T-helper 1 cell treated with Interleukin-12 subunit alpha and Interleukin-12 subunit beta and Interleukin-4 antibody, amounts not matched to agents 30 μg/mL and 1 μg/mL, for 36 hours (primary cell): ENCODE results near the gene LPCAT3.

Experiments used
- H3K27ac Mint-ChIP-seq: one replicate; pipeline ENCODE4 v1.8.0; 2021; ENCODE audit warnings: mild to moderate bottlenecking, mixed read lengths
- H3K27me3 Mint-ChIP-seq: one replicate; pipeline ENCODE4 v1.8.0; 2021; ENCODE audit warnings: low read depth, mixed read lengths
- H3K36me3 Mint-ChIP-seq: one replicate; pipeline ENCODE4 v1.8.0; 2021; ENCODE audit warnings: low read depth, mixed read lengths
- H3K4me1 Mint-ChIP-seq: one replicate; pipeline ENCODE4 v1.8.0; 2021; ENCODE audit warnings: low read depth, mixed read lengths
- H3K4me3 Mint-ChIP-seq: one replicate; pipeline ENCODE4 v1.8.0; 2021; ENCODE audit warnings: mild to moderate bottlenecking, moderate library complexity, mixed read lengths
- H3K9me3 Mint-ChIP-seq: one replicate; pipeline ENCODE4 v1.8.0; 2021; ENCODE audit warnings: mixed read lengths

Gene LPCAT3

DNA sequence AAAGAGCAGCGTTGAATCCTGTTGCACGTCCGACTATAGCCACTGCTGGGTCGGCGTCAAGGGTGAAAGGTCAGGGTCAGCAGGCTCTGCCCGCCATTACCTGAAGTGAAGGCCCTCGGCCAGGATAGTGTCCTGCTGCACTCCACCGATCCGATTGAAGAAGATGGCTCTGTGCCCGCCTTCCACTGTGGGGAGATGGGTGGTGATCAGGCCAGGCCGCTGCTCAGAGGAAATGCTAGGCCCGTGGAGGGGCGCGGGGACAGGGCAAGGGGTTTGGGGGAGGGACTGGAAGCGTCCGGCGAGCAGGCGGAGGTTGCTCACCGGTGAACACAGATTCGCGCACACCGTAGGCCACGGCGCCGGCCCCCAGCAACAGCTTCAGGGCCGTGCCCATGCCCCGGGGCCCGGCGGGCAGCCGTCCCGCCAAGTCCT is 48.2 kb downstream of the LPCAT3 start:
- Mint-ChIP-seq H3K36me3 (peaks cover 42% of the 10 kb centered on the region), H3K4me3 (peak overlapping the region; percentile 100), H3K27me3 (no peaks in the 10 kb centered on the region), H3K4me1 (peaks cover 38% of the 10 kb centered on the region), H3K9me3 (no peaks in the 10 kb centered on the region), H3K27ac (peak overlapping the region; percentile 100)

DNA sequence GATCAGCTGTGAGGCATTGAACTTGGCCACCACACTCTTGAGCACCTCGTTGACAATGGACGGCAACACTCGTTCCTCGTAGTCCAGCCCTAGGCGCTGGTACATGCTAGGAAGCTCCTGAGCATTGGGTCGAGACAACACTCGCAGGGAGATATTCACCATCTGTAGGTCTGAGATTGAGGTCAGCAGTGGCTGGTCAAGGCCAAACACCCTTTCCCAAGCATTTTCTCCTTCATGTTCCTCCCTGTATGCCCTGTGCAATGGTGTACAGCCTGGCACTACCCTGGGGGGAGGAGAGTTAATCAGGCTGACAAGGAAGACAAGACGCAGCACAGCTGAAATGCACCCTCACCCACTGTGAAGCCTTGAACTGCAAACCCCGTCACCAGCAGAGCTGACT is 49.9 kb downstream of the LPCAT3 start:
- Mint-ChIP-seq H3K4me3 (peak overlapping the region; percentile 100), H3K27ac (peak overlapping the region; percentile 87), H3K36me3 (peaks cover 35% of the 10 kb centered on the region), H3K4me1 (peaks cover 41% of the 10 kb centered on the region), H3K27me3 (no peaks in the 10 kb centered on the region), H3K9me3 (no peaks in the 10 kb centered on the region)

GRCh38 chr12:6967651-6968100 is 50.6 kb downstream of the LPCAT3 start:
- Mint-ChIP-seq H3K36me3 (peaks cover 35% of the 10 kb centered on the region), H3K4me3 (no peak overlapping the region)

DNA sequence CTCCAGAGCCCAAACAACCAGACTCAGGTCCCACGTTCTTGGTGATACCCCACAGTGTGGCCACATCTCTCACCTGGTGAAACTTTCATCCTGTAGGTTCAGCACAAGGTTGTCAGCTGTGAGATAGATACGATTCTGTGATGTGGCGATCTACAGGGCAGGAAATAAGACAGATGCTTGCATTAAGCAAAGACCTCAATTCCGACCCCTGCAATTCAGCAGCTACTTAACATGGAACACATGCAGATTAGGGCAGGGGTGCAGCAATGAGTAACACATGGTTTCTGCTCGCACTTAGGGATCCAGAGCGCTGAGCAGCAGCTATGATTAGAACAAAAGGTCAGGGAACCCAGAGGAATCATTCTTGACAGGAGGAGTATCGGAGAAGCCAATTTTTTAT is 51.9 kb downstream of the LPCAT3 start:
- no peaks in the 10 kb centered on the region for H3K9me3 Mint-ChIP-seq
- peaks cover 35% of the 10 kb centered on the region for H3K4me1 Mint-ChIP-seq
- H3K36me3 Mint-ChIP-seq, result peaks cover 33% of the 10 kb centered on the region
- H3K27me3 Mint-ChIP-seq, result no peaks in the 10 kb centered on the region
- H3K27ac Mint-ChIP-seq, result peak overlapping the region; percentile 28
- H3K4me3 Mint-ChIP-seq, result peak overlapping the region; percentile 7

More at GRCh38 chr12:6967651-6968100, 50.6 kb downstream of the LPCAT3 start:
- peak overlapping the region; percentile 20 for H3K27ac Mint-ChIP-seq
- H3K27me3 Mint-ChIP-seq, result no peaks in the 10 kb centered on the region
- no peaks in the 10 kb centered on the region for H3K9me3 Mint-ChIP-seq
- peaks cover 39% of the 10 kb centered on the region for H3K4me1 Mint-ChIP-seq

DNA sequence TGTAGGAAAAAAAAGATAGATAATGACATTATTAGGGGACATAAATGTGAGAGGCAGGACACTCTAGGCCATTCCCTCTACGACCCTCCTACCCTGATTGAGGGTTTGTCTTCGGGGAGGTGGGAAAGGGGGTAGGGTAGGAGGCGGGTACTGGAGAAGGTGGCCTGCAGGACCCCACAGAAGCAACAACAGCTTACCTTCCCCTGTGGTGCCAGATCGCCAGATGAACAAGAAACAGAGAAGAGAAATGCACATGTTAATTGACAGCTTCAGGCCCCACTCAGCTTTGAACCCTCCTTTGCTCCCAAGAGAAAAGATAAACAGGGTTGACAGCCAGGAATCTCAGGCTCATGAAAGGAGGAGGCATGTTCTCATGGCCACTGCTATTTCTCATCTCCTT is 52.6 kb downstream of the LPCAT3 start:
- Mint-ChIP-seq H3K27ac (peak overlapping the region; percentile 75), H3K4me1 (peaks cover 39% of the 10 kb centered on the region), H3K4me3 (no peak overlapping the region), H3K27me3 (no peaks in the 10 kb centered on the region), H3K36me3 (peaks cover 33% of the 10 kb centered on the region), H3K9me3 (no peaks in the 10 kb centered on the region)

- peaks cover 37% of the 10 kb centered on the region for H3K36me3 Mint-ChIP-seq
- H3K4me3 Mint-ChIP-seq, result no peak overlapping the region
- H3K27ac Mint-ChIP-seq, result peak overlapping the region; percentile 75
- H3K9me3 Mint-ChIP-seq, result no peaks in the 10 kb centered on the region
- H3K27me3 Mint-ChIP-seq, result no peaks in the 10 kb centered on the region
- H3K4me1 Mint-ChIP-seq, result peaks cover 43% of the 10 kb centered on the region
Observed at GRCh38 chr12:6965026-6965661, 53.1 kb downstream of the LPCAT3 start.

DNA sequence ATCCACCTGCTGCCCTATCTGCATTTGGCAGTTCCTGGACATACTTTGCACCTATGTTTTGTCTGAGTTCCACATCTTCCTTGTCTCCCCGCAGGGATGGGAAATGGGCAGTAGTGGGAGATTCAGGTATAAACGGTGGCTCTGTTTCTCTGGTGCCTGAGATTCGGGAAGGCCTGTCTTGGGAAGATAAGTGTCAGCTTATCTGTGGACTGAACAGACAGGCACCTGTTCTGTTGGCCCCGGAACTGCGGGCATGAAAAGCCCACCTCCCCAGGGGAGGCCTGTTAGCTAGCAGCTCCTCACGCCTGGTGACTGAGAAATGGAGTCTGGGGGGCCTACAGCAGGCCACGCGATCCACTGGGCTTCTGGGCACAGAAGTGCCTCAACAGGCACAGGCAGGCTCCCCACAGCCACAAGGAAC is 53.7 kb downstream of the LPCAT3 start:
- Mint-ChIP-seq H3K9me3 (no peaks in the 10 kb centered on the region), H3K36me3 (peaks cover 37% of the 10 kb centered on the region), H3K27me3 (no peaks in the 10 kb centered on the region), H3K4me1 (peaks cover 46% of the 10 kb centered on the region), H3K4me3 (no peak overlapping the region), H3K27ac (peak overlapping the region; percentile 75)

GRCh38 chr12:6963791-6964413 is 54.4 kb downstream of the LPCAT3 start:
- Mint-ChIP-seq H3K9me3 (no peaks in the 10 kb centered on the region), H3K27me3 (no peaks in the 10 kb centered on the region), H3K4me1 (peaks cover 46% of the 10 kb centered on the region), H3K36me3 (peaks cover 38% of the 10 kb centered on the region), H3K4me3 (no peak overlapping the region), H3K27ac (no peak overlapping the region)

DNA sequence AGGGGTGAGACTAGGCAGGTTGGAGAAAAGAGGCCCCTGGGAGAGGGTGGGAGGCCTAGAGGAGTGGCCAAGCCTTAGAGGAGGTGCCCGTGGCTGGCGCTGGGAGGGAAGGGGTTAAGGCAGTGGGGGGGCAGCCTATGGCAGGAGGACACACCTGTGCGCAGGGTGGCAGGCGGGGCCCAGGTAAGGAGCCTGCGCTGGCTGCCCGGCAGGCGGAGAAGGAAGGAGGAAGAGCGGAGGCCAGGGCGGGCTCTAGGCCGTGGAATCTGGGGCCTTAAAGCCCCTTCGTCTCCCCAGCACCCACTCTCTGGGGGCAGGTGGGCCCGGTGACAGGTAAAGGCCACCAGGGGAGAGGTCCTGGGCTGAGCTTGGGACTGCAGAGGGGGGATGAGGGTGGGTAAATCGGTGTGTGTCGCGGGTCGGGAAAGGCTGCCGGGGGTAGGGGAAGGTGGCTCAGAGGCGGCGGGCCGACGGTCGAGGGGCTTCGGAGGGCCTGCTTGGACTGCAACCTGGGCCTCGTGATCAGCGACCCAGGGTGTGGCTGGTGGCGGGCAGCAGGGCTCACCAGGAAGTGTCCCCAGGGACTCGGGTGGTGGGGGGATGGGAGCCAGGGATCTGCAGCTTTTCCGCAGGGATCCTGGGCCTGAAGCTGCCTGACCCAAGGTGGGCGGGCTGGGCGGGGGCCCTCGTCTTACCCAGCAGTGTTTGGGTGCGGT is 55.1 kb downstream of the LPCAT3 start:
- Mint-ChIP-seq H3K4me1 (peaks cover 47% of the 10 kb centered on the region), H3K27me3 (no peaks in the 10 kb centered on the region), H3K36me3 (peaks cover 38% of the 10 kb centered on the region), H3K9me3 (no peaks in the 10 kb centered on the region), H3K4me3 (no peak overlapping the region), H3K27ac (peak overlapping the region; percentile 36)

GRCh38 chr12:6962285-6963015 is 55.8 kb downstream of the LPCAT3 start:
- H3K36me3 Mint-ChIP-seq, result peaks cover 40% of the 10 kb centered on the region
- H3K27me3 Mint-ChIP-seq, result no peaks in the 10 kb centered on the region
- H3K9me3 Mint-ChIP-seq, result no peaks in the 10 kb centered on the region
- peak overlapping the region; percentile 96 for H3K27ac Mint-ChIP-seq
- H3K4me1 Mint-ChIP-seq, result peaks cover 52% of the 10 kb centered on the region
- no peak overlapping the region for H3K4me3 Mint-ChIP-seq

GRCh38 chr12:6961695-6962284 is 56.5 kb downstream of the LPCAT3 start:
- Mint-ChIP-seq H3K27me3 (no peaks in the 10 kb centered on the region), H3K27ac (peak overlapping the region; percentile 96), H3K4me3 (peak overlapping the region; percentile 79), H3K4me1 (peaks cover 58% of the 10 kb centered on the region), H3K9me3 (no peaks in the 10 kb centered on the region), H3K36me3 (peaks cover 46% of the 10 kb centered on the region)

DNA sequence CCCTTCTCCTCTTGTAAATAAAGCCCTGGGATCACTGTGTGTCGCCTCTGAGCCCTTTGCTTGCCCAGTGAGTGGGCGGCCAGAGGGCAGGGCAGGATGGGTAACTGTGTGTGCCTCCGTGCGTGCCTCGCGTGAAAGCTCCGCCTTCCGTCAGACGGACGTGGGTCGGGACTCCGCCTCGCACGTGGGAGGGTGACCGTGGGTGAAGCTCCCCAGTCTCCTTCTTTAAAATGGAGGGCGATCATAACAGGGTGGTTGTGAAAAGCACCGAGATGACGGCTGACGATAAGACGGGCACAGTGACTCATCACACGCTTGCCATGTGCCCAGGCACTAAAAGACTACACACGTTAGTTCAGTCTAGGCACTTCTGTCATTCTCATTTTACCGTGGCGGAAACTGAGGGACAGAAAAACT is 57.0 kb downstream of the LPCAT3 start:
- peak overlapping the region; percentile 79 for H3K4me3 Mint-ChIP-seq
- peaks cover 49% of the 10 kb centered on the region for H3K36me3 Mint-ChIP-seq
- H3K27ac Mint-ChIP-seq, result peak overlapping the region; percentile 96
- no peaks in the 10 kb centered on the region for H3K9me3 Mint-ChIP-seq
- no peaks in the 10 kb centered on the region for H3K27me3 Mint-ChIP-seq
- peaks cover 61% of the 10 kb centered on the region for H3K4me1 Mint-ChIP-seq

- H3K36me3 Mint-ChIP-seq, result peaks cover 48% of the 10 kb centered on the region
- H3K4me3 Mint-ChIP-seq, result peak overlapping the region; percentile 15
- H3K27ac Mint-ChIP-seq, result peak overlapping the region; percentile 96
- peaks cover 62% of the 10 kb centered on the region for H3K4me1 Mint-ChIP-seq
- no peaks in the 10 kb centered on the region for H3K9me3 Mint-ChIP-seq
- no peaks in the 10 kb centered on the region for H3K27me3 Mint-ChIP-seq
Observed at GRCh38 chr12:6960593-6961277, 57.5 kb downstream of the LPCAT3 start.
